Measurements from ENCODE around the gene TLL2. TPM values are rescaled to one million over a fixed set of nuclear protein-coding genes. Genes with fewer than 3 reads are reported as not detected.
A peak's percentile ranks its signal among the peaks of the same experiment; 100 is the strongest.

Gene TLL2
- total RNA-seq, 1 donor from 2014 or later: 1.9 TPM

- DNase-seq (ENCODE audit: low spot score): no peak
- Mint-ChIP-seq H3K27ac (ENCODE audit: unreplicated experiment) (no peak overlapping the region), H3K4me1 (ENCODE audit: low read depth) (peaks cover 5% of the 10 kb centered on the region), H3K27me3 (ENCODE audit: low read depth) (peaks cover 13% of the 10 kb centered on the region), H3K4me3 (ENCODE audit: unreplicated experiment) (no peak overlapping the region), H3K36me3 (ENCODE audit: low read depth) (peaks cover 1% of the 10 kb centered on the region), H3K9me3 (ENCODE audit: low read depth) (peaks cover 11% of the 10 kb centered on the region)
- TF ChIP-seq, protein P1, sequence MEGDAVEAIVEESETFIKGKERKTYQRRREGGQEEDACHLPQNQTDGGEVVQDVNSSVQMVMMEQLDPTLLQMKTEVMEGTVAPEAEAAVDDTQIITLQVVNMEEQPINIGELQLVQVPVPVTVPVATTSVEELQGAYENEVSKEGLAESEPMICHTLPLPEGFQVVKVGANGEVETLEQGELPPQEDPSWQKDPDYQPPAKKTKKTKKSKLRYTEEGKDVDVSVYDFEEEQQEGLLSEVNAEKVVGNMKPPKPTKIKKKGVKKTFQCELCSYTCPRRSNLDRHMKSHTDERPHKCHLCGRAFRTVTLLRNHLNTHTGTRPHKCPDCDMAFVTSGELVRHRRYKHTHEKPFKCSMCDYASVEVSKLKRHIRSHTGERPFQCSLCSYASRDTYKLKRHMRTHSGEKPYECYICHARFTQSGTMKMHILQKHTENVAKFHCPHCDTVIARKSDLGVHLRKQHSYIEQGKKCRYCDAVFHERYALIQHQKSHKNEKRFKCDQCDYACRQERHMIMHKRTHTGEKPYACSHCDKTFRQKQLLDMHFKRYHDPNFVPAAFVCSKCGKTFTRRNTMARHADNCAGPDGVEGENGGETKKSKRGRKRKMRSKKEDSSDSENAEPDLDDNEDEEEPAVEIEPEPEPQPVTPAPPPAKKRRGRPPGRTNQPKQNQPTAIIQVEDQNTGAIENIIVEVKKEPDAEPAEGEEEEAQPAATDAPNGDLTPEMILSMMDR (IDR thresholded peaks at IDR 0.05): no peak
Measured at GRCh38 chr10:96342402-96342801, 171.3 kb downstream of the TLL2 start.

DNA sequence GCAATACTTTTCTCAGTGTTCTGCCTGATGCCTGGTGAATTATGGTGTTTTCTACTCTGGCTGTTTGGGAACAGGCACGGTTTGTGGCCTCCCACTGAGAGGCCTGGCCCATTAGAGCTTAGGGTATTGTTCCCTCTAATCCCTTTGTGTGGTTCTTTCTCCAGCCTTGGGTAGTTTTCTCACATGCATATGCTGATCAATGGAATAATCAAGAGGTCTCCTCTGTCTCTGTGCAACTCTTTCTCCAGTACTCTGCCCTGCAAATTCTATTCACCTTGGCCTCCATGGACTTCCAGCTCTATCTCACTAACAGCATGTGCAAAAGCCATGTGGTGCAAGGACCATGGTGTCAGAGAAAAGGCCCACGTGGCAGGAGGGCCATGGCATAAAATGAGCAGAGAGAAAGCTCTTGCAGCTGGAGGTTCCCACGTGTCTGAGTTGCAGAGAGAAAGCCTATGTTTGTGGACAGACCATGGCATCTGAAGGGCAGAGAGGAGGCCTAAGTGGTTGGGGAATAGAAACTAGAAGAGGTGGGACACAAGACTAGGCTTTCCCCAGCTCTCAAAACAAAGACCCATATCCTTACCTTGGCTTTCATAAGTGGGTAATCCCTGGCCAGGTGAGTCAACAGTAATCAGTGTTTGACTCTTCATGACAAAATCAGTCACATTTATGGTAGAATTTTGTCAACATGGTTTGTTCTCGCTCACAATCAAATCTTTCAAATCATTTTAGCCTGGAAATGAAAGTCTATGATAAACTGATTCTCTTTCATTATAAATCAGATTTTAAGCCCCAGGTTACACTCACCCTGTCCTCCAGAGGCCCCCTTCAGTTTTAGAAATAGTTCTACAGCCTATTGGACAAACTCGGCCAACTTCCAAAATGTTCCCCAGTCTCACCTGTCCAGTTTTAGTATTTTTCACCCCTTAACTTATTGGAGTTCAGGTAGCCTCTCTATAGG lies 172.2 kb downstream of the TLL2 start:
- TF ChIP-seq, protein P1 (IDR thresholded peaks at IDR 0.05): no peak
- Mint-ChIP-seq H3K4me3 (ENCODE audit: unreplicated experiment) (no peak overlapping the region), H3K27me3 (ENCODE audit: low read depth) (peaks cover 13% of the 10 kb centered on the region), H3K9me3 (ENCODE audit: low read depth) (peaks cover 11% of the 10 kb centered on the region), H3K27ac (ENCODE audit: unreplicated experiment) (no peak overlapping the region), H3K36me3 (ENCODE audit: low read depth) (peaks cover 1% of the 10 kb centered on the region), H3K4me1 (ENCODE audit: low read depth) (peaks cover 5% of the 10 kb centered on the region)
- no peak for DNase-seq (ENCODE audit: low spot score)

DNA sequence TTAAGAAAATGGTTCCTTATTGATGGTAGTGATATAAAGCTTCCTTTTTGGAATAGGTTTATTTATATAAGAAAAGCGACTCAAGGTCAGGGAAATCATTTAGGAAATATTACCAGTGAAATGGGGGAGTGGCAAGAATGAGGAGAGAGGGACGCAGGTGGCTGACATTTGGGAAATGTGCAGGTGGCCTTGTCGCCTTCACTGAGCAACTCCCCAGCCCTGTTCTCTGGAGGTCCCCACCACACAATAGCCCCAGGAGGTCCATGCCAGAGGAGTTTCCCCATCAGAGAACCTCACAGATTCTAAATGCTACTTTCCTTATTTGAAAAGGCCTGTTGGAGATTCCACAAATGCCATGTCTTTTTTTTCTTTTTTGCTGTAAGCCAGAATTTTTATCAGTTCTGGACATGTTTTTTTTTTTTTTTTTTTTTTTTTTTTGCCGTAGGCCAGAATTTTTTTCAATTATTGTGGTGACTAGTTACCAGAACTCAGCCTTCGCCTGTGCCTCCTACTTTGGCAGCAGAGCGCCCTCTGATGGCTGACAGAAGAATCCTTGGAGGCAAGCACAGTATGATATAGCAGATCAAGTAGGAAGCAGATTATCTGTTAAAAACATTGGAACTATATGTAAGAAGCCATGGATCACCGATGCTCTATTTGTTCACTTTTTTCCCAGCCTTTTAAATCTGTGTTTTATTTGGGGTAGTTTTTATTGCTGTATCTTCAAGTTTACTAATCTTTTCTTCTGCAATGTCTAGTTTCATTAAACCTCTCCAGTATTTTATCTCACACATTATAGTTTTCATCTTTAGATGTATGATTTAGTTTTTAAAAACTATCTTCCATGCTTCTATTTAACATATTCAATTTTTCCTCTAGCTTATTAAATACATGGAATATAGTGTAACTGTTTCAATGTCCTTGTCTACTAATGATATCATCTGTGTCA lies 173.5 kb downstream of the TLL2 start:
- Mint-ChIP-seq H3K27ac (ENCODE audit: unreplicated experiment) (no peak overlapping the region), H3K9me3 (ENCODE audit: low read depth) (no peaks in the 10 kb centered on the region), H3K4me1 (ENCODE audit: low read depth) (peaks cover 5% of the 10 kb centered on the region), H3K36me3 (ENCODE audit: low read depth) (no peaks in the 10 kb centered on the region), H3K27me3 (ENCODE audit: low read depth) (peaks cover 14% of the 10 kb centered on the region), H3K4me3 (ENCODE audit: unreplicated experiment) (no peak overlapping the region)
- TF ChIP-seq, protein P1 (IDR thresholded peaks at IDR 0.05): peak; percentile 85
- no peak for DNase-seq (ENCODE audit: low spot score)

GRCh38 chr10:96339383-96339782 lies 174.3 kb downstream of the TLL2 start:
- Mint-ChIP-seq H3K4me3 (ENCODE audit: unreplicated experiment) (no peak overlapping the region), H3K36me3 (ENCODE audit: low read depth) (no peaks in the 10 kb centered on the region), H3K9me3 (ENCODE audit: low read depth) (no peaks in the 10 kb centered on the region), H3K27me3 (ENCODE audit: low read depth) (peaks cover 16% of the 10 kb centered on the region), H3K4me1 (ENCODE audit: low read depth) (peaks cover 5% of the 10 kb centered on the region), H3K27ac (ENCODE audit: unreplicated experiment) (no peak overlapping the region)
- DNase-seq (ENCODE audit: low spot score): no peak
- TF ChIP-seq, protein P1 (IDR thresholded peaks at IDR 0.05): no peak
